ENCODE measurements around the gene PTPN9.

DNA sequence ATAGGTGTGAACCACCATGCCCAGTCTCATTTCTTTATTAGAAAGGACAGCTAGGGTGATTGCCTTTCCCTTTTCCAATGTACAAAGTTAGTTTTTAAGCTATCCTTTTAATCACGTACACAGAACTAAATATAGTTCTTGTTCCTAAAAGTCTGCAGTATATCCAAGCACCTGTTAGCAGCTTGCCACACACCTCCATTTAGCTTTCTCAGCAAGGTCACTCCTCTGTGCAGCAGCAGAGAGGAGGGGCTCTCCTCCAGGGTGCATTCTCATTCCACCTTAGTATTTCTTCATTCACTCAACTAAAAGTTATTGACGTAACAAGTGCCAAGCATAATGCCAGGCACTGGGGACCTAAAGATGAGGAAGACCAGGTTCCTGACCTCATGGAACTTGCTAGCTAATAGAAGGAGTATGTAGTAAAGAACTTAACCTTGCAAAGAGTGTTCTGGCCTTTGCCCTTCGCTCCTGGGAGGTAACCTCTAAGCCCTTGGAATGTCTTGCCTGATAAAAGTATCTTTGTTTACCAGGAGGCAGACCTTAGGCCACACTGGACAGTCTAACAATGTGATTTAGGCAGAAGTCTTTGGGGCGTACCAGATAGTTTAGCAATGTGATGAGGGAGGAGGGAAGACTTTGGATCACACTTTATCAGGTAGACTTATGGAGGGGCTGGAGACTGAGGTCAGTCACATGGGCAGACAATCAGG is 12.7 kb upstream of the PTPN9 start:
- TF ChIP-seq, protein P1, sequence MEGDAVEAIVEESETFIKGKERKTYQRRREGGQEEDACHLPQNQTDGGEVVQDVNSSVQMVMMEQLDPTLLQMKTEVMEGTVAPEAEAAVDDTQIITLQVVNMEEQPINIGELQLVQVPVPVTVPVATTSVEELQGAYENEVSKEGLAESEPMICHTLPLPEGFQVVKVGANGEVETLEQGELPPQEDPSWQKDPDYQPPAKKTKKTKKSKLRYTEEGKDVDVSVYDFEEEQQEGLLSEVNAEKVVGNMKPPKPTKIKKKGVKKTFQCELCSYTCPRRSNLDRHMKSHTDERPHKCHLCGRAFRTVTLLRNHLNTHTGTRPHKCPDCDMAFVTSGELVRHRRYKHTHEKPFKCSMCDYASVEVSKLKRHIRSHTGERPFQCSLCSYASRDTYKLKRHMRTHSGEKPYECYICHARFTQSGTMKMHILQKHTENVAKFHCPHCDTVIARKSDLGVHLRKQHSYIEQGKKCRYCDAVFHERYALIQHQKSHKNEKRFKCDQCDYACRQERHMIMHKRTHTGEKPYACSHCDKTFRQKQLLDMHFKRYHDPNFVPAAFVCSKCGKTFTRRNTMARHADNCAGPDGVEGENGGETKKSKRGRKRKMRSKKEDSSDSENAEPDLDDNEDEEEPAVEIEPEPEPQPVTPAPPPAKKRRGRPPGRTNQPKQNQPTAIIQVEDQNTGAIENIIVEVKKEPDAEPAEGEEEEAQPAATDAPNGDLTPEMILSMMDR (IDR thresholded peaks at IDR 0.05), result no peak
- no peak for TF ChIP-seq POLR2AphosphoS5 (IDR thresholded peaks at IDR 0.05)
- TF ChIP-seq POLR2A (IDR thresholded peaks at IDR 0.05), result no peak

Data from suprapubic skin (tissue), 4 donors.